MM.1S (cell line): ENCODE results near the gene ANO10.

Experiments
- DNase-seq: peaks from one replicate; pipeline ENCODE4 v3.0.0-alpha.2; 2015
- H2AFZ ChIP-seq: fragments of 300-600 bp; sonication (generic); 2 replicates; pipeline ENCODE4 v1.6.0; 2016; ENCODE audit warnings: antibody characterized with exemption, low read length
- H3F3A ChIP-seq: fragments of 300-600 bp; sonication (generic); 2 replicates; pipeline ENCODE4 v1.6.1; 2016; ENCODE audit warnings: mild to moderate bottlenecking, antibody characterized with exemption, low read length, moderate library complexity, mixed read lengths; ENCODE audit not compliant: insufficient read depth
- H3K27ac ChIP-seq: fragments of 300-600 bp; sonication (generic); 2 replicates; pipeline ENCODE4 v1.5.1; 2016; ENCODE audit warnings: mild to moderate bottlenecking, low read length
- H3K27me3 ChIP-seq: fragments of 300-600 bp; sonication (generic); replicated peaks from 2 replicates; pipeline ENCODE4 v1.6.0; 2016; ENCODE audit warnings: low read length; ENCODE audit not compliant: insufficient read depth
- H3K36me3 ChIP-seq: fragments of 300-600 bp; sonication (generic); replicated peaks from 2 replicates; pipeline ENCODE4 v1.6.1; 2016; ENCODE audit warnings: mild to moderate bottlenecking, low read length, mixed read lengths; ENCODE audit not compliant: insufficient read depth
- H3K4me1 ChIP-seq: fragments of 300-600 bp; sonication (generic); 2 replicates; pipeline ENCODE4 v1.6.1; 2016; ENCODE audit warnings: low read length, mixed read lengths
- H3K4me2 ChIP-seq: fragments of 300-600 bp; sonication (generic); 2 replicates; pipeline ENCODE4 v1.6.0; 2016; ENCODE audit warnings: low read depth, low read length
- H3K4me3 ChIP-seq: fragments of 300-600 bp; sonication (generic); 2 replicates; pipeline ENCODE4 v1.5.1; 2016; ENCODE audit warnings: low read length, mixed read lengths
- H3K79me2 ChIP-seq: fragments of 300-600 bp; sonication (generic); 2 replicates; pipeline ENCODE4 v1.6.1; 2016; ENCODE audit warnings: mixed run types, low read length, mixed read lengths
- H3K9ac ChIP-seq: fragments of 300-600 bp; sonication (generic); 2 replicates; pipeline ENCODE4 v1.6.1; 2016; ENCODE audit warnings: low read length, mixed read lengths
- H3K9me2 ChIP-seq: fragments of 300-600 bp; sonication (generic); replicated peaks from 2 replicates; pipeline ENCODE4 v1.6.1; 2016; ENCODE audit warnings: mild to moderate bottlenecking, low read length, mixed read lengths; ENCODE audit not compliant: insufficient read depth
- H3K9me3 ChIP-seq: fragments of 300-600 bp; sonication (generic); replicated peaks from 2 replicates; pipeline ENCODE4 v1.6.1; 2016; ENCODE audit warnings: mild to moderate bottlenecking, low read length, mixed read lengths; ENCODE audit not compliant: insufficient read depth
- H4K20me1 ChIP-seq: fragments of 300-600 bp; sonication (generic); 2 replicates; pipeline ENCODE4 v1.6.1; 2016; ENCODE audit warnings: mild to moderate bottlenecking, low read length, moderate library complexity, mixed read lengths; ENCODE audit not compliant: insufficient read depth
- EZH2 ChIP-seq: fragments of 300-600 bp; sonication (generic); optimal IDR thresholded peaks from 2 replicates; pipeline ENCODE3; 2017; ENCODE audit warnings: low read depth, mild to moderate bottlenecking, antibody characterized with exemption, low read length, mixed read lengths
- EZH2phosphoT487 ChIP-seq: fragments of 300-600 bp; sonication (generic); IDR thresholded peaks from 2 replicates; pipeline ENCODE4 v1.6.1; 2018; ENCODE audit warnings: antibody characterized with exemption, low read length
- TF ChIP-seq, protein P1 (sequence below): fragments of 300-600 bp; sonication (generic); IDR thresholded peaks from 2 replicates; pipeline ENCODE4 v1.5.1; 2016; ENCODE audit warnings: antibody characterized with exemption, low read length, mixed read lengths

ANO10 gene

DNA sequence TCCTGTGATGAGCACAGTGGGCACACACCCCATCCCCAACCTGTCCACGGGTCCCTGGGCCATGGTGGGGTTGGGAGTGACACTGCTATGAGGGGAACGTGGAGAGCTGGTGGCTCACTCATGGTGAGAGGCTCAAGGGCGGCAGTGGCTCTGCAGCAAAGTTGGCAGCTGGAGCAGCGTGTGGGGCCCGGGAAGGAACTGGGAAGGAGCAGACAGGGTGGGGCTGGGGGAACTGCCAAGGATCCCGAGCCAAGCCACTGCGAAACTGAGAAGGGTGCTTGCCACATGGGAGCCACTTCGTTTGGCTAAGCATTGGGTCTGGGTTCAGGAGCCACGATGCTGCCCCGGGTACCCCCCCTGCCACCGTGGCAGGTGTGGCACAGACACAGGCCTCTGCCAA lies 255.3 kb downstream of the ANO10 start:
- Histone ChIP-seq H3K4me3 (no peak overlapping the region), H3K27me3 (no peaks in the 10 kb centered on the region), H3K4me2 (no peak overlapping the region), H3K9me2 (no peaks in the 10 kb centered on the region), H3K4me1 (no peaks in the 10 kb centered on the region), H3K36me3 (no peaks in the 10 kb centered on the region), H3K9me3 (no peaks in the 10 kb centered on the region), H3K27ac (no peak overlapping the region), H4K20me1 (no peaks in the 10 kb centered on the region), H2AFZ (no peak overlapping the region), H3K79me2 (no peaks in the 10 kb centered on the region), H3K9ac (no peak overlapping the region), H3F3A (no peaks in the 10 kb centered on the region)
- TF ChIP-seq, protein P1, sequence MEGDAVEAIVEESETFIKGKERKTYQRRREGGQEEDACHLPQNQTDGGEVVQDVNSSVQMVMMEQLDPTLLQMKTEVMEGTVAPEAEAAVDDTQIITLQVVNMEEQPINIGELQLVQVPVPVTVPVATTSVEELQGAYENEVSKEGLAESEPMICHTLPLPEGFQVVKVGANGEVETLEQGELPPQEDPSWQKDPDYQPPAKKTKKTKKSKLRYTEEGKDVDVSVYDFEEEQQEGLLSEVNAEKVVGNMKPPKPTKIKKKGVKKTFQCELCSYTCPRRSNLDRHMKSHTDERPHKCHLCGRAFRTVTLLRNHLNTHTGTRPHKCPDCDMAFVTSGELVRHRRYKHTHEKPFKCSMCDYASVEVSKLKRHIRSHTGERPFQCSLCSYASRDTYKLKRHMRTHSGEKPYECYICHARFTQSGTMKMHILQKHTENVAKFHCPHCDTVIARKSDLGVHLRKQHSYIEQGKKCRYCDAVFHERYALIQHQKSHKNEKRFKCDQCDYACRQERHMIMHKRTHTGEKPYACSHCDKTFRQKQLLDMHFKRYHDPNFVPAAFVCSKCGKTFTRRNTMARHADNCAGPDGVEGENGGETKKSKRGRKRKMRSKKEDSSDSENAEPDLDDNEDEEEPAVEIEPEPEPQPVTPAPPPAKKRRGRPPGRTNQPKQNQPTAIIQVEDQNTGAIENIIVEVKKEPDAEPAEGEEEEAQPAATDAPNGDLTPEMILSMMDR: no peak
- TF ChIP-seq EZH2 (no peak), EZH2phosphoT487 (no peak)
- DNase-seq: no peak

DNA sequence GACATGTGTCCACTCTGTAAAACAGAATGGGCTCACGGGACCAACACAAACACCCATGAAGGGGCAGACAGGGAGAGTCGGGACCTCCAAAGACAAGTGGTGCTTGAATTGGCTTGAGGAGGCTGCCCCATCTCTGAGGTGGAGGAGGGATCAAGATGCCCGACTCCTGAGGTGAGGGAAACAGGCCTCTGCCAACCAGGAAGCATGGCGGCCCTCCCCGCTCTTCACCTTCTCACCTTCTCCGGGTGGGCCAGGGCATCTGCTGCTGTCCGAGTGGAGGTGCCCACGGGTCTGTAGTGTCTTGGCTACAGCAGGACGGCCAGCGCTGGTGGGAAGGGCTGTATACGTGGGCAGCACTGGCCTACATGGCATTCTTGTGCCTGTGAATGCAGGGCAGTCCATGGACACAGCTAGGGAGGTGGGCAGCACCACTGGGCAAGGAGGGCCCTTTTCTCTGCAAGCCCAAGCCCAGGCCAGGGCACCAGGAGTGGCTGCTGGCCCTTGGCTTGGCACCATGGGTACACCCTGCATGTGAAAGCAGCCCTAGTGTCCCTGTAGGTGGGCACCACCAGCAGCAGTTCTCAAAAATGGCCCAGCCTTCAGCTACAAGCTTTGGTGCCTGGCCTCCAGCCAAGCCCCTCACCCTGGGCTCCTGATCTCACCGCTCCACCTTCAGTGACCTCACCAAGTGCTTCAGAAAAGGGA lies 256.1 kb downstream of the ANO10 start:
- DNase-seq: no peak
- H3K9me2 ChIP-seq: no peaks in the 10 kb centered on the region
- no peaks in the 10 kb centered on the region for H3F3A ChIP-seq
- no peaks in the 10 kb centered on the region for H3K79me2 ChIP-seq
- H3K4me2 ChIP-seq: no peak overlapping the region
- no peaks in the 10 kb centered on the region for H4K20me1 ChIP-seq
- H3K27me3 ChIP-seq: no peaks in the 10 kb centered on the region
- H3K27ac ChIP-seq: no peak overlapping the region
- H3K4me1 ChIP-seq: no peaks in the 10 kb centered on the region
- H2AFZ ChIP-seq: no peak overlapping the region
- H3K4me3 ChIP-seq: no peak overlapping the region
- no peaks in the 10 kb centered on the region for H3K36me3 ChIP-seq
- TF ChIP-seq EZH2 (no peak), EZH2phosphoT487 (no peak)
- TF ChIP-seq, protein P1: no peak
- H3K9me3 ChIP-seq: no peaks in the 10 kb centered on the region
- H3K9ac ChIP-seq: no peak overlapping the region

DNA sequence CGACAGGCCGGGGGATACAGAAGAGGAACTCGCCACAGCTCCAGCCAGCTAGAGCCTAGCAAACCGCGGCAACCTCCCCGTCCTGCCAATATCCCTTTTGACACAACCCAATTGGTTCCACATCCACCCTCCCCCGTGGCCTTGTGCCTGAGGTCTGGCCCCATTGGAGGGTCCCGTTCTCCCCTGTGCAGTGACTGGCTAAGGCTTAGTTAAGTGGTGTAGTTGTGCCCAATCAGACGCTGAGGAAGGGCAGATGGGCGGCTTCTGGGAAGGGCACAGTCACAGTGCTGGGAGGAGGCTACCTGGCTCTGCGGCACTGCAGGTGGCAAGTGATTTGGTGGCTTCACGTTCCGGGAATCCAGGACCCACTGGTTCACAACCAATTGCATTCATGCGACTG lies 256.9 kb downstream of the ANO10 start:
- no peak overlapping the region for H3K4me3 ChIP-seq
- H3K27ac ChIP-seq: no peak overlapping the region
- H3K9me2 ChIP-seq: no peaks in the 10 kb centered on the region
- TF ChIP-seq EZH2: no peak
- TF ChIP-seq, protein P1: no peak
- no peak for TF ChIP-seq EZH2phosphoT487
- no peak overlapping the region for H3K4me2 ChIP-seq
- H3K4me1 ChIP-seq: no peaks in the 10 kb centered on the region
- H2AFZ ChIP-seq: no peak overlapping the region
- H3K9me3 ChIP-seq: no peaks in the 10 kb centered on the region
- no peak for DNase-seq
- H3K36me3 ChIP-seq: no peaks in the 10 kb centered on the region
- H3F3A ChIP-seq: no peaks in the 10 kb centered on the region
- no peaks in the 10 kb centered on the region for H3K27me3 ChIP-seq
- no peaks in the 10 kb centered on the region for H3K79me2 ChIP-seq
- H3K9ac ChIP-seq: no peak overlapping the region
- H4K20me1 ChIP-seq: no peaks in the 10 kb centered on the region
